COLO668 (cell line): ENCODE results near the gene RBMS3.
"Not testable (repeated sequence)": the region's sequence is repeated elsewhere in the genome, so short reads cannot be mapped to it uniquely, and the experiment has no call there.

Source experiments
- DNase-seq: peaks from one replicate; lab custom pipeline; 2025; ENCODE audit not compliant: unreplicated experiment; lab: John Stamatoyannopoulos, UW

Gene RBMS3

DNA sequence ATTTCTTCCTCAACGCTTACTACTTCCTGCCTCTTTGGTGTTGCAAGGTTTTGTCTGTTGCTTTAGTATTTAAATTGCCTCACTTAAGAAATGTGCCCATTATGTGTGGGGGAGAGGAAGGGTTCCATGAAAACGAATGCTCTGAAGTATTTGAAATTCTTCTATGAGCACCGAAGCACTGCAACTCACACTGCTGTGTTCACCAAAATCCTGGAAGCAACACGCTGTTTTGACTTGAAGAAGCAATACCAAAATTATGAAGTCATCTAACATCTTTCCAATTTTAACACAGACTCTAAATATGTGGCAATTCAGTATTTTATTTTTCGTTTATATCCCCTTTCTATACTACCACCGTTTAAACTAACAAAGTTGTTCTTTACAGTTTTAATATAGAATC lies 101.5 kb downstream of the RBMS3 start:
- DNase-seq, result no peak

DNA sequence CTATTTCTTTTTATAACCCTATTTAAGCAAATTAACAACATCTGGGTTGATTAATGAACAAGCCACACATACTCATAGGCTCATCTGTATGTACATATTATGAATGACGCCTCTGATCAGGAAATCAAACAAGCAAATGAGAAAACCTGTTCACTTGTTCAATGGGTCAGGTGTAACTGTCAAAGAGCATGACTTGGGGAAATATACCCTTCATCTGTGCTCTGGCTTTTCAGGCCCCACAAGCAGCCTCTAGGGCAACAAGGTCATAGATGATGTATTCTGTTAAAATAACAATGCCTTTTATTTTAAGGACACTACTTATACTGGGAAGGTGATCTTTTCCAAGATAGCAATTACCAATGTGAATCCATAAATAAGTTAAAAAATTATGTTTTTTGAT lies 102.0 kb downstream of the RBMS3 start:
- no peak for DNase-seq

DNA sequence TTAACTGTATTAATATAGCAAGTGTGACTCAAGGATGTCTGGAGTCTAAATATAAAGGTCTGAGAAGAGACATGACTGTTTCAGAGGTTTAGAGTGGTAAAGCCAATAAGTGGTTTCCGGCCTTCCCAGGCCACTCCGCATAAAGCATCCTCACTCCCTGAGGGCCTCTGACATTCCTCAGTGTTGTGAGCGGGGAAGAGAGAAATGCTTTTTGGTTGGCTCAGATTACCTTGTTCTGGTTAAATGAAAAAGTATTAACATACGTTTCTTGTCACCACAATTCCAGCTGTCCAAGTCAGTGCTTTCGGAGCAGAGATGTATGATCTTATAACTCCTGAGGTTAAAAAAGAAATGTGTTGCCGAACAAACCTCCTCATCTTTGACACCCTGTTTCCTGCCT lies 103.8 kb downstream of the RBMS3 start:
- no peak for DNase-seq

DNA sequence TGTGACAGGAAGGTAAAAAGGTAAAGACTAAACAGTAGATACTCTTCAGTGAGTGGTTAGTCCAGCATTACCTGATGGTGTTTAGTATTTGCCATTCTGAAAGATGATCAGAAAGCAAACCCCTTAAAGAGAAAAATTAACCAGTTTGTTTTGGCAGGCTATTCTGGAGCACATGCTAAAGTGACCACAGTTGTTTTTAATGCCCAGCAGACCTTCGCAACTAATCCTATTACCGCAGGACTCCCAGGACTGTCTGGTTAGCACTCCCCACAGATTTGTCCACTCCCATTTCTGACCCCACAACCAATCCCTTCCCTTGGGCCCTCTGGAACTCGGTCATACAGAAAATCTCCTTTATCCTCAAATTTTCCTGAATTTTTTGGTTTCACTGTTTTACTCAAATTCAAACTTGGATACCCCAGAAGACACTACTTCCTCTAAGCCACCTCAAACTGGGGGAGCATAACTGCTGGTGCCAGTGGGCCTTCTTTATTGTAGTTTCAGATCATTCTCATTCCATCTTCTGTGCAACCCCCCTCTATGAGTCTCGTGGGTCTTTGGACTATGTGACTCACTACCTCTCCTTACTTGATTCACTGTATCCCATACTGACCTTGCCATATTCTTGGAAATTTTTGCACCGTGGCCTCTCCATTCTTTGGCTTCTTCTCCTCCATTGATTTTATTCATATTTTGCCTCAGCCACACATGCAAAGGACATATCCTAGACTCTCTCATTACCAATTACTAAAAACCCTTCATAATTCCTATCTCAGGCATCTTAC lies 104.4 kb downstream of the RBMS3 start:
- no peak for DNase-seq

DNA sequence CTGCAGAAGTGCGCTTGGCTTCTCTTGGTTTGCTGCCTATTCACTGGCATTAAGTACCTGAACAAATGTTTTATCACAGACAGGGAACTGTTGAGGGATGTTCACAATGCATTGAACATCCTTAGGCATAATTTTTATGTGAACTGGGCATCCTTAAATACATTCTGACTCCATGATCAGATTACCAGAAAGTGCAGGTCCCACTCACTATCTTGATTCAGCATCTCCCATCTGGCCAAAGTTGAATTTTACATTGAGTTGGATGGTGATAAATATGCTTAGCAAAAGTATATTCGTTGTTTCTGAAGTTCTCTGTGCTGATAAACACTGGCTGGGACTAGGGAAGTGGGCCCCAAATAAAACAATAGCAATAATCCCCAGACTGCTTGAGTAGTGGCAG lies 108.5 kb downstream of the RBMS3 start:
- DNase-seq, result no peak

DNA sequence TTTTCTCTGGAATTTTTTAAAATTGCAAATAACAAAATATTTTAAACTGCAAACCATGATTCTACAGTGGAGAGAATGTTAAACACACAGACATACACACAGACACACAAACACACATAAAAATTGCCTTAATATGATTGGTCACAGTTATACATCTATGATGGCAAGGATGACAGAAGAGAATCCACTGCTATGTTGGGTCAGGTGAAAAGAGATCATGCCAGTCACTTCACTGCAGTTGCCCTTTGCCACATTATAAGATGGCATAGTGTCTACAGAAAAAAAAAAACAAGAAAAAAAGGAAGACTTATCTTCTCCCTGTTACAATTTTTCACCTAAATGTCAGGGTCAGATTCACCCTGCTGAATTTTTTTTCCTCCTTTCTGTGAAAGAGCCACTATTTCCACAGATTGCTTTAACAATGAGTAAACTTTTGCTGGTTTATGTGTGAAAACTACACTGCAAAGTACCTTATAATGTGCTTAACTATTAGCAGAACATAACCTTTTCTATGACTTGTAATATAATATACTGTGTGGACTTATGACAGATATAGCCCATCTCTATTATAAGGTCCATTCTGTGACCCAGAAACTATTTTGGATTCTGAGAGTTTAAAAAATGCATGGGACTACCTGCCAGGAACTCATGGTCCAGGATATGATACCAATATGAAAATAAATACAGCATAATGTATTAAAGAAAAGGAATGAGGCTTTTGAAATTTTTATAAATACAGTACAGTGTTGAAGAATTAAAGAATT lies 111.9 kb downstream of the RBMS3 start:
- DNase-seq, result no peak

DNA sequence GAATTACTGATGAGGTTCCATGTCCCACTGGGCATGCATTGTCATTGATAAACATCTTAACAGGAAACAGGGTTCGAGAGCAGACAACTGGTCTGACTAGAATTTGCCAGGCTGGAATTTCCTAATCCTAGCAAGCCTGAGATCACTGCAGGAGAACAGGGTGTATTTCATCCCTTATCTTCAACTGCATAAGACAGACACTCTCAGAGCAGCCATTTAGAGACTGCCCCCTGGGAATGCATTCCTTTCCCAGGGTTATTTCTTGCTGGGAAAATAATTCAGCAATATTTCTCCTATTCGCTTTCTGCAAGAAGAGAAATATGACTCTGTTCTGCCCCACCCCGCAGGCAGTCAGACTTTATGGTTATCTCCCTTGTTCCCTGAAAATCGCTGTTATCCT lies 113.1 kb downstream of the RBMS3 start:
- DNase-seq, result not testable (repeated sequence)

DNA sequence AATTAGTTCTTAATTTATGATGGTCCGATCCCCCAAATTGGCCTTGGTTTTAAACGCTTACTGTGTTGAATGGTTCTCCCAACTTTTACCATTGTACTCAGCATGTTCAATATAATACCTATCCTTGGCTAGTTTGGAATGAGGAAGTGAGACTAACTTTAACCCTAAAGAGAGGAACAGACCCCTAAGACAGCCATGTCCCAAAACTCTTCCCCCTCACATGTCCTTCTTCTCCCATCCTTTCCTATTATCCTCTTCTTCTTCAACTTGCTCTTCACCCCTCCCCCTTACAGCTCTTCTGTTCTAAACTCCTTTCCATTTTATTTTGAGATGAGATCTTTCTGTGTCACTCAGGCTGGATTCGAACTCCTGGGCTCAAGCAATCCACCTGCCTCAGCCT lies 116.5 kb downstream of the RBMS3 start:
- DNase-seq, result no peak

DNA sequence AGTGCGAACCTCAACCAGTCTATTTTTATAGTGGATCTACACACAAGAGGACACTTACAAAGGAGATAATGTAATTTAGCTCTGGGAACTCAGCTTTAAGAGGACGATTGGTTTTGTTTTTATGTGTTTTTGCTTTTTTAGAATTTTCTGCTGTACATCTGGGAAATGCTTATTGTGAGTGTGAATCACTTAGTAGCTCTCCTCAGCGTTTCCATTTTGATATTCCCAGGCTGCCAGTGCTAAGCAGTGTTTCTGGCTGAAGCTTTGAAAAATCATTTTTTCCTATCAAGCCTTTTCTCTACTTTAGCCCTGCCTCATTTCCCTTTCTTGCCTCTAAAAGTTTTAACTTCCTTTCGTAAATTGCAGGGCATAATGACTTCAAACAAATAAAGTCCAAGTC lies 117.9 kb downstream of the RBMS3 start:
- no peak for DNase-seq

DNA sequence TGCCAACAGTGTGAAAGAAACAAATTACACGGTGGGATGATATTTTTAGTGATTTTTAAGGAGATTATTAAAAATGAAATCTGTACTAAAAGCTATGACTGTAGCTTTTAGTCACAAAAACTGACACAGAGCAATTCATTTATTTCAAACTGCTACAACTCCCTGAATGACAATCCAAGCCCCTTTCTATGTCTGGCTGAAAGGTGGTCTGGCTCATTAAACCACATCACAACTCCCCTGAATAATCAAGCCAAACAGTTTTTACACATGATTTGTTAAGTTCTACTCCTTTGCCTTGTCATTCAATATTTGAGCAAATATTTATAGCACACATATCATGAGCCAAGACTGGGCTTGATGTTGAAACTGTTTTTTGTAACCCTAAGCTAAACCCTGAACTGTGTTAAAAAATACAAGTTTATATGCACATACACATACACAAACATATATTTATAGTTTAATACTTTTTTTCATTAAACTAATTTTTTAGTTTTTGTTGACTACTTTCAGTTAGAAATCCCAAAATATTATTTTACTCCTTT lies 125.5 kb downstream of the RBMS3 start:
- DNase-seq, result no peak

DNA sequence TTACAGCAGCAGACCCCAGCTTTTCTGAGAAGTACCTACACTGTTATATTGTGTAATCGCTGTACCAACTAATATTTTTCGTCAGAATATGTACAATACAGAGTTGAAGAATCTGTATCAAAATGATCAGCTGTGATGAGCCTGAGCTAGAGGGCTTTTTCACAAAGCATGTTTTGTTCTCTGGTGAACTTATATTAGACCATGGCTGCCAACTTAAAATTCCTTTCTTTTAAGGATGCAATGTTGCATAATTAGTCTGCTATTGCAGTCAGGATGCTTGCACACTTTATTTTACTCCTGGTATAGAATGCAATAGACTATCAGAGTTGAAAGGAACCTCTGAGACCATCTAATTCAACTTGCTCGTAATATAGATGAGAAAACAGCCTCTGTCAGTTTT lies 127.8 kb downstream of the RBMS3 start:
- DNase-seq, result no peak

- DNase-seq, result no peak
Observed at GRCh38 chr3:29409409-29409808, 128.5 kb downstream of the RBMS3 start.

DNA sequence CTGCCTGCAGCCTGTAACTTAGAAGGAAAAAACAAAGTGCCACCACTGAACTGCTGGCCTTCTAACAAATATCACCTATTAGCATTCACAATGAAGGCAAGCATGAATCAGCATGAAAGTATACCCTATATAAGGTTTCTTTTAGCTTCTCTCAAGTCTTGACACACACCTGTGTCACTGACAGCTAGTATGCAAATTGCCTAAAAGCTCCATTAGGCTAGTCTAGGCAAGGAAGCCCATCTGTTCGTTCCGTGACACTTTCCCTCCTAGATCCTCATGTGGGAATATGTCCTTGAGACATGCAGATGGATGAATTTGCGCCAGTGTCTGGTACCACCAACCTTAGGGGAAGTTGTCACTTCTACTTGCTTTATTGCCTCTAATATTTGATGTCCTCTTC lies 129.3 kb downstream of the RBMS3 start:
- DNase-seq, result no peak

GRCh38 chr3:29410660-29411405 lies 130.0 kb downstream of the RBMS3 start:
- DNase-seq, result no peak

GRCh38 chr3:29412110-29412509 lies 131.2 kb downstream of the RBMS3 start:
- no peak for DNase-seq

DNA sequence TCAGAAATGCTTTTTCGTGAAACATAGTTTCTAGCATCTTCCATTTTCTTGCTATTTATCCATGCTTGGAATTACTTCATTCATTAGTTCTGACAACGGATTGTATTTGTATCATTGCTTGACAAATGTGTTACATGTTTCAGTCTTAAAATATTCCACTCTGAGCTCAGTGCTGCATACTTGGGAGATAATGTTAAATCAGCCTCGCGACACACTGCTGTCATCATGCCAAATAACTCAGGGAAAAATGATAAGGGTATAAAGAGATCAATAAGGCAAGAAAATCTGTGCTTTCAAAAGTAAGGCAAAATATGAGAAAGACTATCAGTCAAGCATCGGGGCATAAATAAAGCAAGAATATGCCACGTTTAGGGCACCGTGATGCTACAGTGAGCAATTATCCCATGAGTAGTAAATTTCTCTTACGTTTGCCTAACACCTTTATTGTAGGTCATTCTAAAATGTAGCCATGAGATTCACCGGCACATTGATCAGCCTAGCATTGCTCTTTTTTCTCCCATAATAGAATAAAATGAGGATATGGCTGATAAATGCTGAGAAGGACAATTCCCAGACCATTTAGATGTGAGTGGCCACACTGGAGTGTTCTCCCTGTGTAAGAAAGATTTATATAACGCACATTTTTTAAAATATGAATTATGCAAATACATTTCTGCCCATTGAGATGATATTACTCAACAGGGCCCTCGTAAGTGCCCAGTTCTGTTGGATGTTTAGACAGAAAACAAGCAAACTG lies 133.8 kb downstream of the RBMS3 start:
- DNase-seq, result no peak

DNA sequence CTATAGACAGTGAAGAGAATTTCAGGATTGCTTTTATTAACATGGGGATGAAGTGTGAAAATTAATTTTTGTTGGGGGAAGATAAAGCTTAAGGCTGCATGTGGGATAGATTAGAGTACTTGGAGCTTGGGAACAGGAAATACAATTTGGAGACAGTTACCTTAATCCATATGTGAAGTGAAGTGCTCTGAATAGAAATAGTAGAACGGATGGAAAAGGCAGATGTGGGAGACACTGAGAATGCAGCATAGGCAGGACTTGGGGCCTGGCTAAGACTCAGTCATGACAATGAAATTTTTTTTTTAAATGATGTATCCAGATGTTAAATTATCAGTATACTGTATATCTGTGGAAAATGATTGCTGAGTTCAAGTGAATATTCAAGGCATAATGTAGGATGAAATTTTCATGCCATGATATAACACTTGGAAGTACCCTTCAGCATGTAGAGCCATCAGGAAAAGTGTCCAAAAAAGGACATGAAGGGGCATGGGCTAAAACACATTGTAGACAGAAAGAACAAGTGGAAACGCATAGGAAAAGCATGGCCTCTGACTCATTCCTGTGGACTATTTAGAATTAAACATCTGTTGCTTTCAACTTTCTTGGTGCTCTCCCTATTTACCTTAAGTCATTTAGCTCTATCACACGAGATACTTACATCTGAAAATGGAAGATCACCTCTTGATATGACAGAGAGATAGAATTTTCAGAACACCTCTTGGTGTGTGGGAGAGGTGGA lies 134.8 kb downstream of the RBMS3 start:
- DNase-seq, result no peak

DNA sequence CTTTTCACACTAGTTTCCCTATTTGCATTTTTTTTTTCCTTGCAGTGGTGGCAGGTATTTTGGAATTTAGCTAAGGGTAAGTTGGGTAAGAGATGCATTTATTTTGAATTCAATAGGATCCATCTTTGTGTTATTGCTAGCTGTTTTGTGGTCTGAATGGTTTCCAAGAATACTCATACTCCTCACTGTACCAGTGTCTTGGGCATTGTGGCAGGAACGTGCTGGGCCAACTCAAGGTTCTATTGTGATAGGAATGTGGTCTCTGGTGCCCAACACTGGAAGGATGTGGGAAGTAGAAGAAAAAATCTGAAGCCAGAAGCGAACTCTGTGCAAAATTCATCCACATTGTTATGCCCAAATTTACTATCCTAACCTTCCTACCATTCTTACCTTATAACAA lies 135.6 kb downstream of the RBMS3 start:
- no peak for DNase-seq

- no peak for DNase-seq
Observed at GRCh38 chr3:29420106-29420505, 139.2 kb downstream of the RBMS3 start.
